Spleen (tissue), 11 donors: ENCODE results near the gene IFNGR1. TPM values are rescaled to one million over a fixed set of nuclear protein-coding genes. Genes with fewer than 3 reads are reported as not detected.

ENCODE experiments used
- DNase-seq: peaks from one replicate; pipeline ENCODE4 v3.0.0-alpha.2; 2020
- H3K27ac ChIP-seq, 8 donors: fragments of 200-600 bp; sonication (generic) in 7 of 8; 1 replicate in 4 of 8; 2 replicates in 4 of 8; pipeline versions ENCODE4 v1.5.0 to v1.8.0; 2016 to 2021; ENCODE audit warnings: inconsistent platforms in 4 of 8, mild to moderate bottlenecking in 4 of 8, moderate library complexity in 1 of 8
- H3K27me3 ChIP-seq, 7 donors: fragments of 200-600 bp; sonication (generic) in 6 of 7; replicated peaks in 1 of 7; 1 replicate in 4 of 7; 2 replicates in 3 of 7; pipeline versions ENCODE4 v1.5.0 to v1.8.0; 2016 to 2021; ENCODE audit warnings: inconsistent platforms in 3 of 7, mild to moderate bottlenecking in 1 of 7
- H3K36me3 ChIP-seq, 6 donors: fragments of 200-600 bp; sonication (generic) in 5 of 6; 1 replicate in 4 of 6; 2 replicates in 2 of 6; pipeline versions ENCODE4 v1.5.0 to v1.8.0; 2016 to 2021; ENCODE audit warnings: inconsistent platforms in 2 of 6
- H3K4me1 ChIP-seq, 6 donors: fragments of 200-600 bp; sonication (generic) in 5 of 6; 1 replicate in 3 of 6; 2 replicates in 3 of 6; pipeline versions ENCODE4 v1.5.0 to v1.8.0; 2016 to 2021; ENCODE audit warnings: inconsistent platforms in 3 of 6
- H3K4me3 ChIP-seq, 8 donors: fragments of 200-600 bp; sonication (generic) in 7 of 8; 1 replicate in 4 of 8; 2 replicates in 4 of 8; pipeline versions ENCODE4 v1.5.0 to v1.8.0; 2016 to 2021; ENCODE audit warnings: inconsistent platforms in 4 of 8, mild to moderate bottlenecking in 4 of 8, moderate library complexity in 2 of 8
- H3K9me3 ChIP-seq, 8 donors: fragments of 200-600 bp; sonication (generic) in 7 of 8; 1 replicate in 4 of 8; 2 replicates in 4 of 8; pipeline versions ENCODE4 v1.5.0 to v1.8.0; 2016 to 2021; ENCODE audit warnings: inconsistent platforms in 4 of 8
- CTCF ChIP-seq, 11 experiments: fragments of 200-600 bp in 7 of 11; fragments of 450-650 bp in 4 of 11; sonication (generic) in 4 of 11; IDR thresholded peaks in 8 of 11; conservative IDR thresholded peaks in 3 of 11; 1 replicate in 7 of 11; 2 replicates in 4 of 11; pipeline versions ENCODE4 v1.4.0 to v1.8.0; 2016 to 2021; ENCODE audit warnings: antibody characterized with exemption in 11 of 11, inconsistent platforms in 4 of 11, mild to moderate bottlenecking in 1 of 11
- POLR2A ChIP-seq, 3 donors: fragments of 450-650 bp; IDR thresholded peaks; one replicate each; pipeline ENCODE4 v1.5.1; 2017; ENCODE audit warnings: antibody characterized with exemption in 3 of 3, mild to moderate bottlenecking in 1 of 3
- POLR2AphosphoS5 ChIP-seq, 3 donors: sonication (generic); formaldehyde crosslinking; IDR thresholded peaks; one replicate each; pipeline ENCODE4 v1.5.1; 2017; ENCODE audit warnings: antibody characterized with exemption in 3 of 3
- WGBS, 5 donors: extraction: QIAGEN DNeasy Blood & Tissue Kit in 3 of 5; methylation state at CpG; one replicate each; pipeline versions ENCODE4 v1.1.5 to v1.1.7; 2013 to 2018; 5-methylcytosine and 5-hydroxymethylcytosine counted together
- intact Hi-C: fragments of 100-400 bp; cut with DNase I; formaldehyde crosslinking; loops from one replicate; pipeline ENCODE4 v1.15.0; 2023; ENCODE audit warnings: low total_unique reads
- polyA plus RNA-seq, 3 donors: library from polyadenylated mRNA; stranded (reverse); fragments of 200-250 nt; gene quantifications; one replicate each; pipeline ENCODE4 v1.2.1, GENCODE V29; 2013
- total RNA-seq, 7 donors: library from RNA; depleted of rRNA in 3 of 7; stranded (reverse); fragments of >200 nt in 3 of 7; fragmentation: NEBNext Ultra II Directional in 4 of 7; extraction: Animal tissue kit (Norgen Biotek cat#: 25700) in 4 of 7; gene quantifications; one replicate each; pipeline versions ENCODE4 v1.1.0 to v1.2.1, GENCODE V29; 2016 to 2021
- donor health status: healthy with polysubstance abuse.
- donor health status: DM: no; HTN: no; CAD: no; lungs with moderate emphysema.
- donor health status: DM: no; HTN: no; CAD: no.
- donor health status: Bipolar disorder and iron deficiency.
- donor health status: healthy.
- donor health status: DM: no; HTN: no; CAD: no.
- donor health status: DM: yes; HTN: yes; CAD: no.

The IFNGR1 gene
- total and polyA plus RNA-seq, 10 donors, result 119 to 291 (median 183) TPM

GRCh38 chr6:137246791-137247202 lies 27.6 kb upstream of the IFNGR1 start:
- DNase-seq, result no peak

GRCh38 chr6:137246164-137246563 lies 27.0 kb upstream of the IFNGR1 start:
- no peak for TF ChIP-seq CTCF (IDR thresholded peaks at IDR 0.05 in 8 of 11, conservative IDR thresholded peaks at IDR 0.05 in 3 of 11)
- TF ChIP-seq POLR2A (IDR thresholded peaks at IDR 0.05), result no peak
- TF ChIP-seq POLR2AphosphoS5 (IDR thresholded peaks at IDR 0.05), result no peak
- Histone ChIP-seq H3K4me1 (peaks cover 0 to 49% (median 6%) of the 10 kb centered on the region in 6 donors), H3K9me3 (no peaks in the 10 kb centered on the region), H3K27ac (peak overlapping the region in 4 of 8 donors; percentile 21 to 57 (median 46)), H3K4me3 (no peak overlapping the region), H3K27me3 (no peaks in the 10 kb centered on the region), H3K36me3 (no peaks in the 10 kb centered on the region)
- WGBS, 5 donors, result 93 to 99% (median 94%) methylated on average over 4 of the region's 4 CpGs
- intact Hi-C loops, result no loop called here
- no peak for DNase-seq

More at GRCh38 chr6:137246791-137247202, 27.6 kb upstream of the IFNGR1 start:
- Histone ChIP-seq H3K4me1 (peaks cover 0 to 43% (median 3%) of the 10 kb centered on the region in 6 donors), H3K4me3 (no peak overlapping the region), H3K9me3 (no peaks in the 10 kb centered on the region), H3K36me3 (no peaks in the 10 kb centered on the region), H3K27ac (peak overlapping the region in 3 of 8 donors; percentile 21 to 57 (median 44)), H3K27me3 (no peaks in the 10 kb centered on the region)
- 79 to 97% (median 86%) methylated on average over 1 of the region's 1 CpG for WGBS, 5 donors
- intact Hi-C loops, result no loop called here
- TF ChIP-seq POLR2AphosphoS5 (IDR thresholded peaks at IDR 0.05) (no peak), CTCF (IDR thresholded peaks at IDR 0.05 in 8 of 11, conservative IDR thresholded peaks at IDR 0.05 in 3 of 11) (no peak), POLR2A (IDR thresholded peaks at IDR 0.05) (no peak)

GRCh38 chr6:137241481-137242038 lies 22.4 kb upstream of the IFNGR1 start:
- peak overlapping the region in 3 of 8 donors; percentile 77 to 100 (median 83) for H3K27ac ChIP-seq
- no peak overlapping the region for H3K4me3 ChIP-seq
- DNase-seq, result no peak
- no peak for TF ChIP-seq CTCF (IDR thresholded peaks at IDR 0.05 in 8 of 11, conservative IDR thresholded peaks at IDR 0.05 in 3 of 11)
- no peak for TF ChIP-seq POLR2AphosphoS5 (IDR thresholded peaks at IDR 0.05)
- TF ChIP-seq POLR2A (IDR thresholded peaks at IDR 0.05), result no peak
- no peaks in the 10 kb centered on the region for H3K27me3 ChIP-seq
- H3K4me1 ChIP-seq, result peaks cover 0 to 57% (median 22%) of the 10 kb centered on the region in 6 donors
- 62 to 85% (median 77%) methylated on average over 3 of the region's 3 CpGs for WGBS, 5 donors
- H3K9me3 ChIP-seq, result peaks cover 0 to 5% (median 0%) of the 10 kb centered on the region in 8 donors
- intact Hi-C loops, result no loop called here
- no peaks in the 10 kb centered on the region for H3K36me3 ChIP-seq

GRCh38 chr6:137240168-137240567 lies 21.0 kb upstream of the IFNGR1 start:
- DNase-seq, result peak; percentile 79
- peak overlapping the region in 6 of 8 donors; percentile 60 to 100 (median 74) for H3K27ac ChIP-seq
- H3K4me1 ChIP-seq, result peaks cover 0 to 57% (median 29%) of the 10 kb centered on the region in 6 donors
- H3K36me3 ChIP-seq, result no peaks in the 10 kb centered on the region
- H3K4me3 ChIP-seq, result no peak overlapping the region
- H3K27me3 ChIP-seq, result no peaks in the 10 kb centered on the region
- WGBS, 5 donors, result 11 to 31% (median 16%) methylated on average over 1 of the region's 1 CpG
- TF ChIP-seq POLR2AphosphoS5 (IDR thresholded peaks at IDR 0.05) (peak in 1 of 3 donors; percentile 74), POLR2A (IDR thresholded peaks at IDR 0.05) (no peak)
- H3K9me3 ChIP-seq, result peaks cover 0 to 5% (median 0%) of the 10 kb centered on the region in 8 donors
- intact Hi-C loops, result no loop called here
